Stimulated activated CD4-positive, alpha-beta T cell treated with anti-CD3 and anti-CD28 coated beads, Interleukin-1b, Interleukin-23, amount 100 ng/mL, for 4 hours (primary cell): ENCODE measurements around the gene C2orf81.
"Not testable (repeated sequence)": the region's sequence is repeated elsewhere in the genome, so short reads cannot be mapped to it uniquely, and the experiment has no call there.

Experiments
- DNase-seq, 2 donors: peaks; one replicate each; pipeline ENCODE4 v3.0.0-alpha.2; 2020; ENCODE audit warnings: low read depth in 2 of 2

The C2orf81 gene

DNA sequence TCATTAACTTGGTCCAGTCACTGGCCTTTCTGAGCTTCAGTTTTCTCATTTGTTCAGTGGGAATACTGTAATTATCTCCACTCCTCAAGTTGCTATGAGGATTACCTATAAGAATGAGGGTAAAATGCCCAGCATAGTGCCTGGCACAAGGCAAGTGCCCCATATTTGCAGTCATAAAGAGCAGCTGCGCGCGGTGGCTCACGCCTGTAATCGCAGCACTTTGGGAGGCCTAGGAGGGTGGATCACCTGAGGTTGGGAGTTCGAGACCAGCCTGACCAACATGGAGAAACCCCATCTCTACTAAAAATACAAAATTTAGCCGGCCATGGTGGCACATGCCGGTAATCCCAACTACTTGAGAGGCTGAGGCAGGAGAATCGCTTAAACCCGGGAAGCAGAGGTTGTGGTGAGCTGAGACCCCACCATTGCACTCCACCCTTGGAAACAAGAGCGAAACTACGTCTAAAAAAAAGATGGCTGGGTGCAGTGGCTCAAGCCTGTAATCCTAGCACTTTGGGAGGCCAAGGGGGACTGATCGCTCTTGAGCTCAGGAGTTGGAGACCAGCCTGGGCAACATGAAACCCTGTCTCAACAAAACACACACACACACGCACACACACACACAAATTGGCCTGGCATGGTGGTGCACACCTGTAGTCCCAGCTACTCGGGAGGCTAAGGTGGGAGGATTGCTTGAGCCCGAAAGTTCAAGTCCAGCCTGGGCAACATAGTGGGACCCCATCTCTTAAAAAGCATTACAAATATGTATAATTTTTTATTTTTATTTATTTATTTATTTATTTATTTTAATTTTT is 21.3 kb upstream of the C2orf81 start:
- DNase-seq = not testable (repeated sequence)

- DNase-seq = no peak
These were observed 20.5 kb upstream of the C2orf81 start, which contains the start of gene RTKN for GRCh38 chr2:74441690-74442482. RTKN (minus strand) TSS chr2:74441937; CDS start chr2:74441816, 121 bp downstream.

DNA sequence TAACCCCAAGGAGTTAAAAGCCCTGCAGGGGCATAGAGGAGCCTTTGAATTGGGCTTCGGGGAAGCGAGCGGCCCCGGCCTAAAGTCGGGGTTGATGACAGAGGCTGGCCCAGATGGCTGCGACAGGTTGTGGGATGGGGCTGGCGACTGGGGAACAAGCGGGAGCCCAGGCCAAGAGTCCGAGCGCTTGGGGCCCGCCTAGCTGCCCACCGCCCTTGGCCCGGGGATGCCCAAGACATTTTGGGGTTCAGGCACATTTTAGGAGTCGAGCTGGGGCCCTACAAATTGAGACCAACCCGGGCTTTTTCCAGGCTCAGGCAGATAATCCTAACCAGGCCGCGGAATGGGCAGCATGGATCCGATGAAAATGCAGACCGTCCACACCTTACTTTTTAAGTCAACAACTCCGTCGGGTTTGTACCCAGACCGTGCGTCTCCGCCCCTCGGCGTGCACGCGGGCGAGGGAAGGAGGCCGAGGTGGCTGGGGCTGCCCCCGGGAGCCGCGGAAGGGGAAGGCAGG is 19.8 kb upstream of the C2orf81 start:
- DNase-seq = no peak

DNA sequence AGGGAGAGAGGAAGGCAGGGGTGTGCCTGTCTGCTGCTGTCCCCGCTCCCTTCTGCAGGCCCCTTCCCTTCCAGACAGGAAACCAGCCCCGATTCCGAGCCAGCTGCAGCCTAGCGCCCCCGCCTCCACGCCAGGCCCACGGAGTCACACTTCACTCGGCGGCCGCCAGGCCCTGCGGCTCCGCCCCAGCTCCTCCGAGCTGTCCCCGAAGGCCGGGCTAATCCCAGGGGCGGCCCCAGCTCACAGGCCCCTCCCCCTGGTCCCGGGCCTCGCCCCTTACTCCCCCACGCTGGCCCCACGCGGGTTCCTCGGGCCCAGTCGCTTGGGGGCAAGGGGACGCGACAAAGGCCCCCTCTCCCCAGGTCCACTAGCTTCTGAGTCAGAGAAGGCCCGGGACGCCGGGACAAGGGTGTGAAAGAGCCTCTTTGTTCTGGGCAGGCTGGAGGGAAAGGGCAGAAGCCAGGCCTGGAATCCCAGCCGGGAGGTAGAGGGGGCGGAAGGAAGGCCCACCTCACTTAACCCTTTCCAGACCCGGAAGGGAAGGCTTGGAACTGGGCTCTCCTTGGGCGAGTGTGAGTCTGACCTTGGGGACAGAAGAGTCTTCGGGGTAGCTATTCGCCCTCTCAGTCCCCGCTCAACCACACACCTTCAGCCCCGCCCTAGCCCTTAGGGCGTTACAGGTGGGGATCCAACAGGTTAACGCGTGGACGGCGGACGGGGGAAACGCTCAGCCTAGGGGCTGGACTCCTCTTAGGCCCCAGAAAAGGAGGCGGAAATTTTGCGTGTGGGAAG is 19.2 kb upstream of the C2orf81 start:
- peak in 1 of 2 donors; percentile 44 for DNase-seq

DNA sequence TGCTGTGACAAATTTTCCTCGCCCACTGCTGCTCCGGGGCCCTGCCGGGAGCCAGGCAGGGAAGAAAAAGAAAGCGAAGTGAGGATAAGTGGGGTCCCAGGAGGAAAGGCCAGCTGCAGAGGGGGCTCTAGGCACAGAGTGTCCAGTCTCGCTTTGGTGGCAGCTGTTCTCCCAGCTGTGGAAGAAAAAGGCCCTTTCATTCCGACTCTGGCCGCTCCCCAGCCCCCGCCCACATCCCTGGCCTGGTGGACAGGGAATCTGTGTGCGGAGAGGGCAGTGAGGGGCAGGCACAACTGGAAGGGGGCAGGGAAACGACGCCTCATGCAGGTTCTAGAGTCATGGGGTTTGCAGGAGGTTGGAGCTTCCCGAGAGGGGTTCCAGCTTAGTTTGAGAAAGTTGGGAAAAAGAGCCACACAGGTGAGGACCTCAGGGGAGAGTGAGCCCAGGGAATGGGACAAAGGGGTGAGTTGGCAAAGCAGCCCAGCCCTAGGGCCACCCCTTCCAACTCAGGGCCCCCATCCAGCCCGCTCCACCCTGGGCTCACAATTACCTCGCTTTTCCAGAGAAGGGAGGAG is 18.5 kb upstream of the C2orf81 start:
- no peak for DNase-seq

DNA sequence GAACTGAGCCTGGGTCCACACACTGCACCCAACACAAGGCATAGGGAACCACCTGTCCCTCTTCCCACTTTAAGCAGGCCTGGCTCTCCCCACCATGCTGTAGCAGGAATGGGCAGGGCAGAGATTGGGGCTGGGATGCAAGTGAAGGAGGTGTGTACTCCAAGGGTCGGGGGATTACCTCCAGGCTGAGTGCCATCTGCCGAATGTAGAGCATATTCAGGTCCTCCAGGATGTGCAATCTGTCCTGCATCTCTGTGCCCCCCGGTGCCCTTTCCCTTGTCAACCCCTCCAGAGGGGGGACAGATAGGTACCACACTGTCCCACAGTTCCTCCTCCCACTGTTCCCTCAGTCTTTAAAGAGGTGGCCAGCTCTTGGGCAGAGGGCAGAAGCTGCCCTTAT is 18.0 kb upstream of the C2orf81 start:
- DNase-seq = no peak

GRCh38 chr2:74438248-74438647 is 16.8 kb upstream of the C2orf81 start:
- DNase-seq = no peak

GRCh38 chr2:74436848-74437695 is 15.7 kb upstream of the C2orf81 start:
- DNase-seq = no peak

DNA sequence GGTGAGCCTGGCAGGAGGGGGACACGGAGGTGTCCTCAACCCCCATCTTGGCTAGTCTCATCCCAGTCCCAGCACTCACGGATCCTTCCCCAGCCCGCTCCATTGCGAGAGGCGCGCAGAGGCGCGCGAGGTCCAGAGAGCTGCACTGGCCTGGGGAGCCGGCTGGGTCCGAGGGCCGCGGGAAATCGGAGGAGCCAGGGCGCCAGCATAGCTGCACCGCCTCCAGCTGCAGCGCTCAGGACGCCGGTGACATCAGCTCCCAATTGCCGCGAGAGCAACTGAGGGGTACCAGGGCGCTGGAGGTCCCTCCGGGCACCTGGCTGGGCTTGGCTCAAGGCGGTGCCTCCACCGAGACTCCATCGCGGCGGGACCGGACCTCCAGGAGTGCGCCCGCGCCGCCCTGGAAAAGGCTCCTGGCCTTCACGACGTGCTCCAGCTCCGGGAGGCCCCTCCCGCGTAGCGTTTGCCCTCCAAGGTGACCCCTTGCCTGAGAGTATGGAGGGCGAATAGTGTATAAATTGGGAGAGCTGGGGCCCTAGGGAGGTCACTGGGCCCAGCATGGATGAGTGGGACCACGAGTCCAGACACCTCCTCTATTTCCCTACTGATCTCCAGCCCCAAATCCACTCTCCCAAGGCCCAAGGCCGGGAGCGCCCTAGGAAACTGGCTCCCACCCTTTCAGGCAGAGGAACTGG is 14.8 kb upstream of the C2orf81 start:
- no peak for DNase-seq

GRCh38 chr2:74430502-74430901 is 9.1 kb upstream of the C2orf81 start:
- no peak for DNase-seq

- no peak for DNase-seq
These were observed 8.3 kb upstream of the C2orf81 start for GRCh38 chr2:74429487-74430451.

DNA sequence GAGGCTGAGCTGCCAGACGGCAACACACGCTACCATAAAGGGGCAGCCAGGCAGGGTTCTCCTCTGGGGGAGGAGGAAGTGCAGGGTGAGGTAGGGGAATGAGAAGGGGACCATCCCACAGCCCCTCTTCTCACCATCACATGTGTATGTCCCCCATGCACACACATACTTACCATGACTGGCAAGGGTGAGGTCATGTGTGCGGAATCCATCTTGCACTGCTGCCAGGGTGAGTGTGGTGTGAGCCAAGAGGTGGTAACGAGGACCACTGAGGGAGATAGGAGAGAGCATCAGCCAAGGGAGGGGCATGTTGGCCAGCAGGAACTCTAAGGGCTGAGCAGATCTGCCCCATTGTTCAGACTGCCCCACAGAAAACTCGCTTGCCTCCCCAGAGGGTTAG is 7.3 kb upstream of the C2orf81 start:
- DNase-seq = no peak

GRCh38 chr2:74427551-74427950 is 6.1 kb upstream of the C2orf81 start:
- DNase-seq = no peak

- DNase-seq = no peak
These were observed 4.9 kb upstream of the C2orf81 start for GRCh38 chr2:74426181-74426758.

GRCh38 chr2:74425523-74425922 is 4.1 kb upstream of the C2orf81 start:
- no peak for DNase-seq

GRCh38 chr2:74424995-74425406 is 3.6 kb upstream of the C2orf81 start:
- DNase-seq = no peak

DNA sequence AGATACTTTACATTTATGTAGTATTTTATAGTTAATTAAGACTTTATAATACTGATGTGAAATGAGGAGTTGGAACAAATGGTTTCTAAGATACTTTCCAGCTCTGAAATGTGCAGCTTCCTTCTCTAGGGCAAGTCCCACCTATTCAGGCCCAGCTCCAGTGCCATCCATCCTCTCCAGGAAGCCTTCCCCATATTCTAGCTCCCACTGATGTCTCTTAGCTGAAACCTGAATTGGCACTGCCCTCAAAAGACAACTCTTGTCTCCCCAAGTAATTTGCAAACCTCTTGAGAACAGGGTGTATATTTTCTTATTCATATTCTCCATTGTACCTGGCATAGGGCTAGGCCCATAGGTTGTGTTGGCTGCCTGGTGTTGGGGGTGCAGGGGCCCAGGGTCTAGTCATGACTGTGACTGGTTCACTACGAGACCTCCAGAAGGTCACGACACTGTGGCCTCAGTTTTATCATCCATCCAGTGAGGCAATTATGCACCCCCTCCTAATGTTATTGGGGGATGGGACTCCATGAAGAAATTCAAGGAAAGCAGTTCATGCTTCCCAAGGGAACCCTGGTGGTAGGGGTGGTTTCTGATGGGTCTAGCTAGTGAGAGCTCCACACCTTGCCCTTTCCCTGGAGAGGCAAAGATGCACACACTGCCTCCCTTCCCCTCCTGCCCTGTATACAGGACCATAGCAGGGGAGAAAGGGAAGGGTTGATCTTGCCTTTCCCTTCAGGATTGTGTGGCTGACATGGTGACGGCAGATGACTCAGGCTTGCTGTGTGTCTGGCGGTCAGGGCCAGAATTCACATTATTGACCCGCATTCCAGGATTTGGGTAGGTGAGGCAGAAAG is 2.9 kb upstream of the C2orf81 start:
- no peak for DNase-seq
